ENCODE results near the gene GRIN2A. TPM values are rescaled to one million over a fixed set of nuclear protein-coding genes. Genes with fewer than 3 reads are reported as not detected.

The GRIN2A gene
- total RNA-seq, 2 donors from 2014 or later: not detected

- Mint-ChIP-seq H3K36me3 (ENCODE audit: low read depth) (no peaks in the 10 kb centered on the region), H3K27ac (no peak overlapping the region), H3K4me3 (no peak overlapping the region), H3K4me1 (no peaks in the 10 kb centered on the region), H3K9me3 (peaks cover 4% of the 10 kb centered on the region), H3K27me3 (peaks cover 3% of the 10 kb centered on the region)
- ATAC-seq (replicated peaks): no peak
These were observed 336.4 kb downstream of the GRIN2A start for GRCh38 chr16:9845661-9846361.

DNA sequence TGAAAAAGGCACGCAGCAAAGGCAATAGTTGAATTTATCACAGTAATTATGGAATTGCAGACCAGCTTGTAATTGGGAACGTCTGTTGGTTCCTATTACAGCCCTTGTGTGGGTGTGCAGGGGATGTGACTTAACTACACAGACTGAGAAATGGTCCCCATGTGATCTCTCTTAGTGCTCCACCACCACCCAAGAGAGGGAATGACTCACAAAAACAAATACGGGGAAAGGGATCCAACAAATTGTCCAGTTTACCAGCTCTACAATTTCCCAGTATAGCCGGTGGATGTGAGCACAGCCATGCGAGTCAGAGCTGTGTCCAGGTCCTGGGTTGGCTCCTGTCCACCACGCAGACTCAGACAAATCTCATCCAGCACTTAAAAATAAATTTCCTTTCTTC is 337.9 kb downstream of the GRIN2A start:
- H3K27me3 Mint-ChIP-seq: no peaks in the 10 kb centered on the region
- H3K36me3 Mint-ChIP-seq (ENCODE audit: low read depth): no peaks in the 10 kb centered on the region
- no peak overlapping the region for H3K27ac Mint-ChIP-seq
- no peaks in the 10 kb centered on the region for H3K4me1 Mint-ChIP-seq
- no peak overlapping the region for H3K4me3 Mint-ChIP-seq
- no peak for ATAC-seq (replicated peaks)
- peaks cover 4% of the 10 kb centered on the region for H3K9me3 Mint-ChIP-seq

DNA sequence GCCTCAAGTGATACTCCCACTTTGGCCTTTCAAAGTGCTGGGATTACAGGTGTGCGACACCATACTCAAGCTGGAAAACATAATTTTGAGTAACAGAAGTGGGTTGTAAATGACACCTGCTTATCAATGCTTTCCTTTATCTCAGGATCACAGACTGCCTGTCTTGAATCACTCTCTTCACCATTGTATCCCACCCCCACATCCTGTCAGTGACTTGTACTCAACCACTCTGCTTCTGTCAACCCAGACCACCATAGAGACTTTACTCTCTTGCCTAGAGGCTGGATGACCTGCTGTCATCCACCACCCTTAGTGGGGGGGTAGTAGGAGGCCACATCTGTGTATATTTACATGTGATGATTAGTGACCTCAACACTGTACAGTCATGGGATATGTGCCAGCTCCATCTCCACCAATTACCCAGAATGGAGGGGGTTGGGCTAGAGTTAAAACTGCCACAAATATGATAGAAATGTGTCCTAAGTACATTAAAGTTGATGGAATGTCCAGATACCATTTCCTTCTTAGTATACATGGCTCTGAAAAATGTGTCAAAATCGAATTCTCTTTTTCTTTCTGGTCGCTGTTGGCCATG is 338.7 kb downstream of the GRIN2A start:
- no peaks in the 10 kb centered on the region for H3K4me1 Mint-ChIP-seq
- ATAC-seq (replicated peaks): no peak
- H3K27ac Mint-ChIP-seq: no peak overlapping the region
- no peak overlapping the region for H3K4me3 Mint-ChIP-seq
- no peaks in the 10 kb centered on the region for H3K36me3 Mint-ChIP-seq (ENCODE audit: low read depth)
- peaks cover 4% of the 10 kb centered on the region for H3K9me3 Mint-ChIP-seq
- H3K27me3 Mint-ChIP-seq: no peaks in the 10 kb centered on the region

GRCh38 chr16:9840761-9841665 is 341.2 kb downstream of the GRIN2A start:
- Mint-ChIP-seq H3K4me1 (no peaks in the 10 kb centered on the region), H3K9me3 (peaks cover 12% of the 10 kb centered on the region), H3K27ac (no peak overlapping the region), H3K4me3 (no peak overlapping the region), H3K36me3 (ENCODE audit: low read depth) (no peaks in the 10 kb centered on the region), H3K27me3 (no peaks in the 10 kb centered on the region)
- ATAC-seq (replicated peaks): no peak

DNA sequence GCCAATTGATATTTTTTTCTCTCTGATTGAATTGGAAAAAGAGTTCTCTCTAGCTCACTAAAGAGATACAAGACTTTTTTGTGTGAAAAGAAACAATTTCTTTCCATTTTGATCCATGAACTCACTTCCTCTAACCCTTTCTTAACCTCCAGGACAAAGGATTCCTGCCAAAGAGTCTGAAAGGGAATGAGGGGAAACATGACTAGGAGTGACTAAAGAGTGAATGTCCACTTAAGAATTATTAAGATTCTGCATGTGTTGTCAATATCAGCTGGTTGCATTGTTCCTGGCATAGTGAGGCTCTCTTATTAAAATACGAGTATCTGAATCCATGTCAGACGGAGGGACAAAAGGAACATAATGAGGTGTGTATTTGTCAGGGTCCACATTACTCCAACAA is 344.7 kb downstream of the GRIN2A start:
- no peaks in the 10 kb centered on the region for H3K36me3 Mint-ChIP-seq (ENCODE audit: low read depth)
- no peak for ATAC-seq (replicated peaks)
- H3K4me3 Mint-ChIP-seq: no peak overlapping the region
- no peak overlapping the region for H3K27ac Mint-ChIP-seq
- H3K27me3 Mint-ChIP-seq: no peaks in the 10 kb centered on the region
- no peaks in the 10 kb centered on the region for H3K4me1 Mint-ChIP-seq
- H3K9me3 Mint-ChIP-seq: peaks cover 8% of the 10 kb centered on the region

- no peaks in the 10 kb centered on the region for H3K4me1 Mint-ChIP-seq
- H3K27ac Mint-ChIP-seq: no peak overlapping the region
- H3K9me3 Mint-ChIP-seq: peaks cover 8% of the 10 kb centered on the region
- H3K4me3 Mint-ChIP-seq: no peak overlapping the region
- no peaks in the 10 kb centered on the region for H3K36me3 Mint-ChIP-seq (ENCODE audit: low read depth)
- H3K27me3 Mint-ChIP-seq: no peaks in the 10 kb centered on the region
- ATAC-seq (replicated peaks): no peak
These were observed 346.0 kb downstream of the GRIN2A start for GRCh38 chr16:9836118-9836736.

GRCh38 chr16:9827062-9827752 is 355.0 kb downstream of the GRIN2A start:
- no peaks in the 10 kb centered on the region for H3K36me3 Mint-ChIP-seq (ENCODE audit: low read depth)
- H3K4me1 Mint-ChIP-seq: no peaks in the 10 kb centered on the region
- ATAC-seq (replicated peaks): no peak
- H3K27ac Mint-ChIP-seq: no peak overlapping the region
- no peak overlapping the region for H3K4me3 Mint-ChIP-seq
- no peaks in the 10 kb centered on the region for H3K27me3 Mint-ChIP-seq
- H3K9me3 Mint-ChIP-seq: no peaks in the 10 kb centered on the region

DNA sequence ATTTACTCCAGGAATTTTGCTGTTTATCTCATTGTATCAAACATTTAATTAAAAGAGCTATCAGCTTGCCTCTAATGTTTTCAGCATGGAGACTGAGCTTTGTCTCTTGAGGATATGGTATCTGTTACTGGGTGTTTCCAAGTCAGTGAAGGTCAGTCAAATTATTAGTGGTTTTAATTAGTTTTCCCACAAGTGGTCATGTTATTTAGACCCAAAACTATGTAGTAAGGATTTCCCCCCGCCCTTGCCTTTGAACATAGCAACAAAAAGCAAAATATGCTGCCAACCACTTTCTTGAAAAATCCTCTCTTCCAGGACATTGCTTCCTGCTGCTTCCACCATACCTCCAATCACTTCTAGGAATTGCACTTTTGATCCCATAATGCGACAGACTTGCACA is 355.6 kb downstream of the GRIN2A start:
- Mint-ChIP-seq H3K36me3 (ENCODE audit: low read depth) (no peaks in the 10 kb centered on the region), H3K9me3 (no peaks in the 10 kb centered on the region), H3K4me1 (no peaks in the 10 kb centered on the region), H3K4me3 (no peak overlapping the region), H3K27ac (no peak overlapping the region), H3K27me3 (no peaks in the 10 kb centered on the region)
- no peak for ATAC-seq (replicated peaks)

DNA sequence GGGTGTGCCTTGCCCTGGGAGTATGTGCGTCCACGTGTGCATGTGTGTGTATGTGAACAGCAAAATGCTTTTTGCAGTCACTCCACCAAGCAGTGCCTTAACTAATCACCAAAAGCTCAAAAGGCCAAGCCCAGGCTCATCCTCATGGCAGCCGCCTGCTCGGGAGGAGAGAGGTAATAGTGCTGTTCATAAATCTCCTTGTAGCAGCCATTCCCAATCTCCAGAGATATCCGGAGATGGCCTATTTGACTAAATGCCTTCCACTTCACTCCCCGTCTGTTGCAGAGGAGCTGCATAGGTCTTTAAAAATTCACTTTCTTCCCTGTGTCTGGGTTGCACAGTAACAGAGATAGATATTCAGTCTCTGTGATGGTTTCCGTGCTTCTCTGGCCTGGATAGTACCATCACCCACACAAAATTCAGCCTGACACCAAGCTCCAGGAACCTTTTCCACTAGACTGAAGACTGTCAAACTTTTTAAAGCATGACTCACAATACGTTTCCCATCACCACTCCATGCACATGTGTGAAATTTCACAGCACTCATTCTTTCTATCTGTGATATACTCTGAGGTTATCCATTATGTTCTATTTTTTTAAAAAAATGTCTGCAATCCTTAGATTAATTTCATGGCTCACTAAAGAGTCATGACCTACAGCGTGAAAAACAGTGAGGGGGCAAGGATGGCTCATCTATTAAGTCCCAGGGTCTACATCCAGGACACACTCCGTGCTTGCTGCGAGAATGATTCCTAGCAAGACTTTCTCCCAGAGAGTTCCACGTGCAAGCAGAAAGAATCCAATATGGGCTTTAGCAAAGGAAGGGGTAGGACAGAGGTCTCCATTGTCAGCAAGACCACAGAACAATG is 357.8 kb downstream of the GRIN2A start:
- Mint-ChIP-seq H3K4me1 (no peaks in the 10 kb centered on the region), H3K9me3 (peaks cover 3% of the 10 kb centered on the region), H3K4me3 (no peak overlapping the region), H3K36me3 (ENCODE audit: low read depth) (no peaks in the 10 kb centered on the region), H3K27me3 (no peaks in the 10 kb centered on the region), H3K27ac (no peak overlapping the region)
- no peak for ATAC-seq (replicated peaks)

DNA sequence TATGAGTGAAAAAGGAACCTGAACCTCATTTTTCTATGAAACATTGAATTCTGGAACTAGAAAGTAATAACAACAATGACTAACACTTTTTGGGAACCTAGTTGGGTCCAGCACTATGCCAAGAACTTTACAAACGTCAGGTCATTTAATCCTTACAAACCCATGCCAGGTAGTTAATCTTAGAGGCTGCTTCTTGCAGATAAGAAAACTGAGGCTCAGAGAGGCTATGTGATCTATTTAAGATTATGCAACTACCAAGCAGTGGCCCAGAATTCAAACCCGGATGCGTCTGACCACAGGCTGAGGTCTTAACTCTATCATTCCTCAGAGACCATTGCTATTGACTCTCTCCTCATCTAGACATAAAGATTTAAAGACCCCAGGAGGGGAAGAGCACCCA is 358.7 kb downstream of the GRIN2A start:
- no peaks in the 10 kb centered on the region for H3K27me3 Mint-ChIP-seq
- no peak overlapping the region for H3K27ac Mint-ChIP-seq
- peaks cover 3% of the 10 kb centered on the region for H3K9me3 Mint-ChIP-seq
- H3K4me3 Mint-ChIP-seq: no peak overlapping the region
- no peak for ATAC-seq (replicated peaks)
- no peaks in the 10 kb centered on the region for H3K36me3 Mint-ChIP-seq (ENCODE audit: low read depth)
- H3K4me1 Mint-ChIP-seq: no peaks in the 10 kb centered on the region

- no peak for ATAC-seq (replicated peaks)
- Mint-ChIP-seq H3K27ac (no peak overlapping the region), H3K4me1 (no peaks in the 10 kb centered on the region), H3K9me3 (peaks cover 6% of the 10 kb centered on the region), H3K36me3 (ENCODE audit: low read depth) (no peaks in the 10 kb centered on the region), H3K4me3 (no peak overlapping the region), H3K27me3 (no peaks in the 10 kb centered on the region)
These were observed 360.3 kb downstream of the GRIN2A start for GRCh38 chr16:9821970-9822369.

GRCh38 chr16:9821331-9821730 is 360.9 kb downstream of the GRIN2A start:
- no peaks in the 10 kb centered on the region for H3K4me1 Mint-ChIP-seq
- no peak overlapping the region for H3K4me3 Mint-ChIP-seq
- ATAC-seq (replicated peaks): no peak
- no peak overlapping the region for H3K27ac Mint-ChIP-seq
- H3K36me3 Mint-ChIP-seq (ENCODE audit: low read depth): no peaks in the 10 kb centered on the region
- H3K9me3 Mint-ChIP-seq: peaks cover 7% of the 10 kb centered on the region
- H3K27me3 Mint-ChIP-seq: no peaks in the 10 kb centered on the region

- H3K27ac Mint-ChIP-seq: no peak overlapping the region
- H3K4me1 Mint-ChIP-seq: no peaks in the 10 kb centered on the region
- no peak overlapping the region for H3K4me3 Mint-ChIP-seq
- no peaks in the 10 kb centered on the region for H3K36me3 Mint-ChIP-seq (ENCODE audit: low read depth)
- peaks cover 7% of the 10 kb centered on the region for H3K9me3 Mint-ChIP-seq
- no peaks in the 10 kb centered on the region for H3K27me3 Mint-ChIP-seq
- no peak for ATAC-seq (replicated peaks)
These were observed 361.6 kb downstream of the GRIN2A start for GRCh38 chr16:9820476-9821246.

Data from activated T-helper 17 cell treated with anti-CD3 and anti-CD28 coated beads, Interleukin-2, amount 50 U/mL, for 72 hours (primary cell).